H1 (cell line): ENCODE results near the gene VMP1. TPM values are rescaled to one million over a fixed set of nuclear protein-coding genes. Genes with fewer than 3 reads are reported as not detected.

Experiments used
- CTCF ChIA-PET: fragments of 300-600 bp; sonication (Branson Sonifier 250); formaldehyde crosslinking; loops from one replicate; lab custom pipeline; 2021; ENCODE audit not compliant: partially characterized antibody; lab: Charles Lee
- POLR2A ChIA-PET: fragments of 300-600 bp; sonication (Branson Sonifier 250); formaldehyde crosslinking; loops from one replicate; lab custom pipeline; 2021; ENCODE audit warnings: inconsistent platforms; ENCODE audit not compliant: partially characterized antibody; lab: Charles Lee
- DNase-seq, 2 experiments: peaks; one replicate each; pipeline versions ENCODE4 v3.0.0 to v3.0.0-alpha.2; 2010 to 2022; ENCODE audit warnings: low spot score in 2 of 2, low read depth in 1 of 2, mixed read lengths in 1 of 2
- FAIRE-seq: peaks from 2 replicates; lab custom pipeline; 2011; peaks lifted over from hg19 to GRCh38; lab: Jason Lieb, UNC
- H2AFZ ChIP-seq: 2 replicates; pipeline ENCODE4 v1.8.1; 2012; ENCODE audit warnings: low read length, inconsistent platforms
- H2AK5ac ChIP-seq: 2 replicates; pipeline ENCODE4 v1.6.1; 2013; ENCODE audit warnings: low read depth, low read length
- H2BK120ac ChIP-seq: replicated peaks from 2 replicates; pipeline ENCODE3; 2013; ENCODE audit warnings: low read depth, low read length, inconsistent platforms
- H2BK12ac ChIP-seq: 2 replicates; pipeline ENCODE4 v1.6.1; 2013; ENCODE audit warnings: low read depth, low read length
- H2BK15ac ChIP-seq: 2 replicates; pipeline ENCODE4 v1.6.1; 2013; ENCODE audit warnings: low read length
- H2BK20ac ChIP-seq: 2 replicates; pipeline ENCODE4 v1.6.1; 2013; ENCODE audit warnings: low read length
- H2BK5ac ChIP-seq: 2 replicates; pipeline ENCODE4 v1.6.1; 2013; ENCODE audit warnings: low read depth, low read length
- H3K14ac ChIP-seq: 2 replicates; pipeline ENCODE4 v1.6.1; 2013; ENCODE audit warnings: inconsistent platforms; ENCODE audit not compliant: insufficient read length
- H3K18ac ChIP-seq: 2 replicates; pipeline ENCODE4 v1.6.1; 2013; ENCODE audit warnings: low read length; ENCODE audit errors: extremely low read depth
- H3K23ac ChIP-seq: 2 replicates; pipeline ENCODE4 v1.6.1; 2013; ENCODE audit warnings: inconsistent platforms; ENCODE audit not compliant: insufficient read length
- H3K23me2 ChIP-seq: 2 replicates; pipeline ENCODE4 v1.6.1; 2013; ENCODE audit warnings: low read depth, low read length
- H3K27ac ChIP-seq: 2 replicates; pipeline ENCODE4 v1.6.1; 2011; ENCODE audit warnings: low read depth, low read length, inconsistent platforms
- H3K27me3 ChIP-seq, 4 experiments: replicated peaks in 1 of 4; 1 replicate in 1 of 4; 2 replicates in 3 of 4; pipeline versions ENCODE4 v1.6.1 to v1.8.1; 2011 to 2013; ENCODE audit warnings: low read length in 3 of 4, mild to moderate bottlenecking in 3 of 4, inconsistent platforms in 2 of 4, mixed read lengths in 2 of 4, moderate library complexity in 1 of 4; ENCODE audit not compliant: control insufficient read depth in 3 of 4, insufficient read depth in 3 of 4; ENCODE audit errors: extremely low read depth in 1 of 4
- H3K36me3 ChIP-seq, 4 experiments: 2 replicates each; pipeline versions ENCODE4 v1.6.1 to v1.8.1; 2011 to 2013; ENCODE audit warnings: mild to moderate bottlenecking in 4 of 4, low read length in 3 of 4, moderate library complexity in 2 of 4, control low read depth in 1 of 4, inconsistent platforms in 1 of 4; ENCODE audit not compliant: insufficient read depth in 4 of 4, control insufficient read depth in 2 of 4
- H3K4ac ChIP-seq: replicated peaks from 2 replicates; pipeline ENCODE3; 2013; ENCODE audit warnings: low read length, low read depth, mixed read lengths, inconsistent platforms; ENCODE audit not compliant: insufficient read length
- H3K4me1 ChIP-seq, 4 experiments: replicated peaks in 1 of 4; 1 replicate in 1 of 4; 2 replicates in 3 of 4; pipeline versions ENCODE4 v1.6.1 to v1.8.1; 2011 to 2013; ENCODE audit warnings: low read length in 3 of 4, inconsistent platforms in 2 of 4, mixed read lengths in 1 of 4; ENCODE audit not compliant: insufficient read depth in 4 of 4, control insufficient read depth in 3 of 4
- H3K4me2 ChIP-seq, 2 experiments: 2 replicates each; pipeline versions ENCODE4 v1.6.1 to v1.8.1; 2011 to 2013; ENCODE audit warnings: low read depth in 2 of 2, low read length in 2 of 2, control low read depth in 1 of 2, inconsistent platforms in 1 of 2, mild to moderate bottlenecking in 1 of 2; ENCODE audit not compliant: insufficient read depth in 1 of 2
- H3K4me3 ChIP-seq, 4 experiments: fragments of 200-600, 300-600 bp in 1 of 4; sonication (generic), shearing (Covaris generic), sonication (Bioruptor Twin) in 1 of 4; 2 replicates each; pipeline versions ENCODE4 v1.5.1 to v1.8.1; 2011 to 2016; ENCODE audit warnings: low read length in 4 of 4, low read depth in 3 of 4, control low read depth in 2 of 4, inconsistent platforms in 2 of 4, mild to moderate bottlenecking in 2 of 4, mixed read lengths in 1 of 4, moderate library complexity in 1 of 4; ENCODE audit not compliant: insufficient read depth in 2 of 4; ENCODE audit errors: extremely low read depth in 1 of 4
- H3K56ac ChIP-seq: replicated peaks from 2 replicates; pipeline ENCODE3; 2013; ENCODE audit warnings: low read depth, mild to moderate bottlenecking, mixed read lengths, low read length, inconsistent platforms; ENCODE audit not compliant: insufficient read length
- H3K79me1 ChIP-seq: 2 replicates; pipeline ENCODE4 v1.6.1; 2013; ENCODE audit warnings: low read depth, low read length, control low read depth
- H3K79me2 ChIP-seq, 2 experiments: 2 replicates each; pipeline versions ENCODE4 v1.6.1 to v1.8.1; 2012 to 2013; ENCODE audit warnings: low read length in 2 of 2, mild to moderate bottlenecking in 2 of 2, inconsistent platforms in 1 of 2; ENCODE audit not compliant: insufficient read depth in 2 of 2, control insufficient read depth in 1 of 2
- H3K9ac ChIP-seq, 4 experiments: replicated peaks in 1 of 4; 1 replicate in 1 of 4; 2 replicates in 3 of 4; pipeline versions ENCODE4 v1.6.1 to v1.8.1; 2011 to 2013; ENCODE audit warnings: low read depth in 3 of 4, low read length in 3 of 4, control low read depth in 2 of 4, mild to moderate bottlenecking in 2 of 4, moderate library complexity in 2 of 4, inconsistent platforms in 1 of 4; ENCODE audit errors: extremely low read depth in 1 of 4
- H3K9me3 ChIP-seq, 2 experiments: 2 replicates each; pipeline versions ENCODE4 v1.6.1 to v1.8.1; 2012 to 2013; ENCODE audit warnings: mild to moderate bottlenecking in 2 of 2, moderate library complexity in 2 of 2, control low read depth in 1 of 2, inconsistent platforms in 1 of 2, low read depth in 1 of 2, low read length in 1 of 2, mixed read lengths in 1 of 2; ENCODE audit not compliant: insufficient read depth in 2 of 2
- H4K20me1 ChIP-seq, 2 experiments: replicated peaks in 1 of 2; 2 replicates each; pipeline versions ENCODE3 to v1.8.1; 2011 to 2013; ENCODE audit warnings: inconsistent platforms in 2 of 2, low read length in 2 of 2, mild to moderate bottlenecking in 1 of 2; ENCODE audit not compliant: insufficient read depth in 2 of 2, control insufficient read depth in 1 of 2
- H4K5ac ChIP-seq: 2 replicates; pipeline ENCODE4 v1.6.1; 2013; ENCODE audit warnings: low read length, low read depth, mixed read lengths, inconsistent platforms; ENCODE audit not compliant: insufficient read length
- H4K8ac ChIP-seq: 2 replicates; pipeline ENCODE4 v1.8.0; 2013; ENCODE audit warnings: mild to moderate bottlenecking, moderate library complexity, low read length, inconsistent platforms; ENCODE audit not compliant: insufficient read depth; ENCODE audit errors: extremely low read depth
- H4K91ac ChIP-seq: replicated peaks from 2 replicates; pipeline ENCODE3; 2013; ENCODE audit warnings: low read length, mixed read lengths, inconsistent platforms; ENCODE audit not compliant: insufficient read length
- TCF12 ChIP-seq: IDR thresholded peaks from 2 replicates; pipeline ENCODE4 v1.6.1; 2011; ENCODE audit warnings: low read depth, mild to moderate bottlenecking, low read length
- WGBS, 2 experiments: shearing (Covaris generic) in 1 of 2; methylation state at CpG; one replicate each; pipeline versions ENCODE4 v1.1.6 to v1.1.7; 2013 to 2015; ENCODE audit warnings: low lambda C conversion rate in 2 of 2, mixed read lengths in 2 of 2, inconsistent platforms in 1 of 2, low coverage in 1 of 2, missing lambda C conversion rate in 1 of 2; ENCODE audit not compliant: insufficient replicate concordance in 2 of 2, insufficient coverage in 1 of 2, insufficient read length in 1 of 2; ENCODE audit errors: extremely low coverage in 1 of 2, missing lambda C conversion rate in 1 of 2; 5-methylcytosine and 5-hydroxymethylcytosine counted together
- polyA plus RNA-seq, 7 experiments: library from polyadenylated mRNA; depleted of rRNA in 3 of 7; stranded (reverse) in 5 of 7; unstranded in 2 of 7; fragments of >200 nt in 5 of 7; fragments of 200-250 nt in 2 of 7; gene quantifications; 1 replicate in 5 of 7; 2 replicates in 1 of 7; 4 replicates in 1 of 7; pipeline versions ENCODE4 v1.2.1 to v1.2.3, GENCODE V29; 2011 to 2013; ENCODE audit warnings: missing spikeins in 2 of 7, mixed read lengths in 2 of 7
- total RNA-seq: library from RNA; stranded (reverse); fragmentation: NEBNext Ultra II Directional; extraction: Animal tissue kit (Norgen Biotek cat#: 25700); gene quantifications from 2 replicates; pipeline ENCODE4 v1.2.1, GENCODE V29; 2021

Gene VMP1
- total and polyA plus RNA-seq, 2 of the 8 experiments (the other 6 are each of a cell fraction or from before 2014, with no cell fraction given): 45.0 to 92.7 TPM

GRCh38 chr17:59888145-59888750, 180.8 kb downstream of the VMP1 start:
- Histone ChIP-seq H3K23ac (no peak overlapping the region), H3K14ac (no peak overlapping the region), H3K27me3 (no peaks in the 10 kb centered on the region), H3K79me2 (peaks cover 0 to 12% of the 10 kb centered on the region in 2 experiments; a peak in 2 of 4 replicates), H2BK120ac (no peak overlapping the region), H4K91ac (no peak overlapping the region), H3K4me1 (no peaks in the 10 kb centered on the region), H2AFZ (no peak overlapping the region), H3K56ac (no peak overlapping the region), H3K23me2 (peaks cover 3% of the 10 kb centered on the region; the same call in 1 of the 2 replicates)
- CTCF ChIA-PET: interaction anchor here (1.2 kb wide), 2 partner anchors 26 to 149 kb away, joined by 3 to 6 read pairs; no protein-coding TSS in a partner anchor
- no peak for TF ChIP-seq TCF12
- TF ChIP-seq, all 59 proteins: peak for 0
- H2AK5ac ChIP-seq: no peak overlapping the region
- no peak overlapping the region for H2BK12ac ChIP-seq
- no peak overlapping the region for H3K4me3 ChIP-seq
- H3K27ac ChIP-seq: no peak overlapping the region
- no peaks in the 10 kb centered on the region for H4K20me1 ChIP-seq
- H2BK15ac ChIP-seq: no peak overlapping the region
- DNase-seq (no peak), FAIRE-seq (no peak)
- H3K79me1 ChIP-seq: no peaks in the 10 kb centered on the region
- WGBS, 2 experiments: 92% methylated on average over 8 of the region's 8 CpGs; no CpG with 5 or more reads in 1 of the 2 experiments
- no peak overlapping the region for H2BK20ac ChIP-seq
- H3K9ac ChIP-seq: no peak overlapping the region
- H4K5ac ChIP-seq: no peak overlapping the region
- H4K8ac ChIP-seq: no peak overlapping the region
- H2BK5ac ChIP-seq: no peak overlapping the region
- POLR2A ChIA-PET: no interaction called here
- no peaks in the 10 kb centered on the region for H3K9me3 ChIP-seq
- no peak overlapping the region for H3K4ac ChIP-seq
- peaks cover 2 to 27% (median 14%) of the 10 kb centered on the region in 4 experiments; a peak in 7 of 8 replicates for H3K36me3 ChIP-seq
- no peak overlapping the region for H3K18ac ChIP-seq
- no peak overlapping the region for H3K4me2 ChIP-seq
